GM20431 (cell line): ENCODE results near the gene LYRM2.

Source experiments
- in situ Hi-C: fragments of 300-500 bp; cut with MseI, MboI; formaldehyde crosslinking; loops from one replicate; pipeline ENCODE4 v1.15.0; 2020; ENCODE audit warnings: low sequenced_read_pairs; ENCODE audit not compliant: unreplicated experiment

The LYRM2 gene

GRCh38 chr6:89518352-89519055, 120.0 kb downstream of the LYRM2 start:
- in situ Hi-C loops = no loop called here
